Measurements from ENCODE around the gene NEGR1.
"Not testable (repeated sequence)": the region's sequence is repeated elsewhere in the genome, so short reads cannot be mapped to it uniquely, and the experiment has no call there.

Gene NEGR1

DNA sequence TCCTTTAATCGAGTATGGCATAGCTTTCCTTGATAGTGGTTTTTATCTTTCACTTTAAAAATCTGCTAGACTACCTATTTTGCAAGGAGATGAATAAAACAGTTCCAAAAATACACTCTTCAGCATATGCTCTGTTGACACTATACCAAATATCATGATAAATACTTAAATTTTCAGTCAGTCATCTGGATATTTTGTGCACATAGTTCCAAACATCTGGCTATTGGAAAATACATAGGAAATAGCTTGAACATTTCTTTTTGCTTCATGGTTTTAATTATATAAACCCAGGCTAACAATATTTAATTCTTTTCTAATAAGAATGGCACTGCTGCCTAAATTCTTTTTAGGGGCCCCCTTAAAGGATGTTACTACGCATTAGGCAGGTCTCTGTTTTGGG lies 342.1 kb downstream of the NEGR1 start:
- DNase-seq (ENCODE audit: low read depth in 2 of 2) = no peak

DNA sequence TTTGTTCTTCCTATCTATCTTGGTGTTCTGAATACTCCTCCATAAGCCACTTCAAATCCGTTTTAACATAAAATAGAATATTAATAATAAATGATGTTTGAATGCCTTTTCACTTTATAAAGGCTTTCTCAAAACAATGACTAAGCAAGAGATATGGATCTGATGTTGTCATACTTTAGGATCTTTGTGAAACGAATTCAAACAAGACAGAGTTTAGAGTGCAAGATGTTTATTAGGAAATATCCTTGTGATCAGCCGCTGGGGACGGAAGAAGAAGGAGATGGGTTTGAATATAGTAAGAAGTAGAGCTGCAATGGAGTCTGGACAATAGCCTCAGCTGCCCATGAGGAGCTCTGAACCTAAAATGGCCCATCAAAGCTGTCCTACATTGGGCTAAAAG lies 351.8 kb downstream of the NEGR1 start:
- no peak for DNase-seq (ENCODE audit: low read depth in 2 of 2)

DNA sequence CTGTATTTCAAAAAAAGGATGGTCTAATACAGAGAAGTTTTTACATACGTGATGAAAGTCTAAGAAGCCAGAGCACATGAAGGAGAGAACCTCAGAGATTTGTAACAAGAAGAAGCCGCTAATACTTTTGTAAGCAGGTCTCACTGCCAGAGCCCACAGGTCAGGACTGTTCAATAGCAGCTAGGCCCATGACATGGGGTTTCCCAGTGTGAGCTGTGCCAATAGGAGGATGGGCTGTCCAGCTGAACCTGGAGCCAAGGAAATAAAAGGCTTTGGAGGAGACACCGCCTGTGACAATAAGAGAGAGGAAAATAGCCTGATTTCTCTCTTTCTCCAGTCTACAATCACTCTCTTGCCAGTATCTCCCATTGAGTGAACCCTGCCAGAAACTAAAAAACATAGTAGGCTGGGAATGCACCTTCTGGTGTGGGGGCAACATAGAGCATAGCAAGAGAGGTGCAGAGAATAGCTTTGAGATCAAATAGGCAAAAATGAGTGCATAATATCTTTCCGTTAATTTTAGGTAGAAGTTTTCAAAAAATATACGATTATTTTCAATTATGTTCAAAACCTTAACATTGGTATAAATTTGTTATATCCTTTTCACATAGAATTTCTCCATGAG lies 360.3 kb downstream of the NEGR1 start:
- no peak for DNase-seq (ENCODE audit: low read depth in 2 of 2)

DNA sequence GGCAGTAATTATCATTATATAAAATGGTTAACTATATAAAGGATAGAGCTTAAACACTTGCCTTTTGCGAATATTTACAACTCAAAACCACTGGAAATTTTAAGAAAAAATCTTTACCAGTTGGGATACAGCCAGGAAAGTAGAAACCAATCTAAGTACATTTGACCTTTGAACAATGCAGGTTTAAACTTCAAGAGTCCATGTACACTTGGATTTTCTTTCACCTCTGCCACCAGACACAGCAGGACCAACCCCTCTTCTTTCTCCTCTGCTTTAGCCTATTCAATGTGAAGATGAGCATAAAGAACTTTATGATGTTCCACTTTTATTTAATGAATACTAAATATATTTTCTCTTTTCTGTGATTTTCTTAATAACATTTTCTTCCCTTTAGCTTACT lies 361.1 kb downstream of the NEGR1 start:
- DNase-seq (ENCODE audit: low read depth in 2 of 2) = no peak

DNA sequence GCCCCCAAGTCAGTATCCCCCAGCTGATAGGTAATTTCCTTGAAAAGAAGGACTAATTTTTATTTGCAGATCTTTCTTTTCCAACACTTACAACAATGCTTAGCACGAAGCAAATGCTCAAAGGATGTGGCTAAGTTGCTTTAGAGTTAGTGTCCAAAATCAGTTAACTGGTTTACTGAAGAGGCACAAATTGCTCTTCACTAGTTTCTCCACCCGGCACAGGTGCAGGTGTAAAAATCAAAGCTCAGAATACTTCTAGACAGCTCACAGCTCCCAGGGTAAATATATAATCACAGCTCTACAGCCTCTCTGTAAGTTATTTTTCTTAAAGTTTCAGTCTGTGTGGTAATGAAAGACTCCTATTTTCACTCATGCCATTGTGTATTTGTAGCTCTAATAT lies 361.8 kb downstream of the NEGR1 start:
- DNase-seq (ENCODE audit: low read depth in 2 of 2) = no peak

DNA sequence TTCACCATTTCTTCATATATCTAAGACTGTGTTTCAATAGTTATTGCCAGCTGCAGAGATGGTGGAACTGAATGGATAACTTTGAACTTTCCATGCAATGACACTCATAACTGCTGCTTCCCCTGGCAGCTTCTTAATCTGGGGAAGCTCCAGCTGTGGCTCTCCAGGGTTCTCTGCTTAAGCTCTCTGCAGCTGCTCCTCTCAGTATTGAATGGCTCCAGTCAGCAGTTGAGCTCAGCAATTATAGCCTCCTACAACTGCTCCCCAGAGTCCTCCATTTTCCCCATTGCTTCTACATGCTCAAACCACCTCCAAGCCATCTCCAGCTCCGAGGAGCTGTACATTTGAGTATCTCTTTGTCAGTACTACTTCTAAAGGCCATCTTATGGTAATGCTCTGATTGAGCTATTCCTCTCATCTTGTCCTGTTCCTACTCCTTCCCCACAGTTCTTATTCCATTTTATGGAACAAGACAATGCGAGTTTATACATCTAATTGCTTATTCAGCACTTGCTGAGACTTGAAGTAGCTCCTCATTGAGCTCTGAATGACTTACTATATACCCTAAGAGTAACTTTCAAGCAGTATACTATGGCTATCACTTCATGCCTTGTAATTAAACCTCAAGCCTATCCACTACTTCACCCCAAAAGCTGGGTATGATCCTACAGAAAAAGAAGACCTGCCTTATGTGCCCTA lies 362.4 kb downstream of the NEGR1 start:
- DNase-seq (ENCODE audit: low read depth in 2 of 2) = no peak

DNA sequence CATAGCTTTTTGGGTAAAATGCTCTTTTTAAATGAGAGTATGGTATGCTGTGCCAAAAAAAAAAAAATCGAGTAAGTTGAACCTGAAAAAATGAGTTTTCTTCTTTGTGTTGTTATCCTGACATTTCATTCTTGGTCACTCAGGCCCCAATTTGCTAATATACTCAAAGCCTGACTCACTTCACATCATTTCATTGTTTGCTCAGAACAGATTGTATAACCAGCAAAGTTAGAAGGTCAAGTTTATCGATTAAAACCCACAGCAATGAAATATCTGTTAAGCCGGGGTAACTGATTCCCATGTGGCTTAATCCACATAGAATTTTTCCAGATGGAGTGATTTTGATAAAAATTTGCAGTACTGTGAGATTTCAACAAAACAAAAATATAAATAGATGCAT lies 363.7 kb downstream of the NEGR1 start:
- DNase-seq (ENCODE audit: low read depth in 2 of 2) = no peak

DNA sequence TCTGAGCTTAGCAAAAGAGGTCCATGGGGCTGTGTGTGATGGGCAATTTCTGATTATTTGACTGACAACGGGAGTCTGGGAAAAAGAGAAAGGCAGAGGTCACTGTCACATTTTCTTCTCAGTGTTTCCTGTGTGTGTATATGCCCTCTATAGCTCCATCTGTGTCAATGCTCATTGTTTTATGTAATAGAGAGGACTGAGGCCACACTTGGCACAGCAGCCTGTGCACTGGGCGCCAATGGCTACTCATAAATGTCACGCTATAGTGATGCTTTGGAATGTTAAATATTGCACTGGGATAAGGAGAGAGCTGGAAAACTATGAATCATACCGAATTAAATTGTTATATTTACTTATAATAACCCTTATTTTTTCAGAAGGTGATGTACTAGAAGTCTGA lies 365.4 kb downstream of the NEGR1 start:
- DNase-seq (ENCODE audit: low read depth in 2 of 2) = no peak

DNA sequence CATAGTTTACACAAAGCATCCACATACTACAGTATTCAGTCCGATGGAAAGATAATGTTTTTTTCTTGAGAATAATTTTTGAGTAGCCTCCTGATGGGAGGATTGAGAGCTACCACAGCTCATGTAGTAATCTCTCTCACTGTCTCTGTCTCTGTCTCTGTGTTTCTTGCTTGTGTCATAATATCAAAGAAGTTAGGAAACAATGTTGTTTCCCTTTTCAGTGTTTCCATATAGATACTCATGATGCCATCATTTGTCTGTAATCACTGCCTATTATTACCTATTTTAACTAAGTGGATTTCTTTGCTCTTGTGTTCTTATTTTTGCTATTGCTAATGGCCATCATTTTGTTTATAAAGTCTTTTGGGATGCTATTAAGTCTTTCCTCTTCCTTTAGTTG lies 367.7 kb downstream of the NEGR1 start:
- DNase-seq (ENCODE audit: low read depth in 2 of 2) = no peak

DNA sequence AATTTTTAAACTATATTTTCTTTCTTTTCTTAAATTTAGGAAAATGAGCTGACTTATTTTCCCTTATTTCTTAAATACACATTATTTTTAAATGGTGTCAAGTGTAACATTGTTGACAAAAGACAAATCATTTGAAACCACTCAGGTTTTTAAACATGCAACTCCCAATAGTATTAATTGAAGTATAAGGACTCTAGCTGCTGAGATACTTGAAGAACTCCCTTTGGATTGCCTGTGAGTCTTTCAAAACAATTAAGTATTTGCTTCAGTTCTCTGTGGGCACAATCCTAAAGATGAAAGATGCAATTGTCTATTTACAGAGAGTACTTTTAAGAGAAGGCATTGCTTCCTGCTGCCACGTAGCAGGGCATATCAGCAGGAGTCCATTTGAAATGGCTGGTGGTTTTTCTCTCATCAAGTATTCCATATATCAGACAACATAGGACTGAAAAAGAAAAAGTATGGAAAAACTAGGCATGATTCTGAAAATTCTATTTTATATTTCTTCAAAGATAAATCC lies 373.4 kb downstream of the NEGR1 start:
- DNase-seq (ENCODE audit: low read depth in 2 of 2) = no peak

DNA sequence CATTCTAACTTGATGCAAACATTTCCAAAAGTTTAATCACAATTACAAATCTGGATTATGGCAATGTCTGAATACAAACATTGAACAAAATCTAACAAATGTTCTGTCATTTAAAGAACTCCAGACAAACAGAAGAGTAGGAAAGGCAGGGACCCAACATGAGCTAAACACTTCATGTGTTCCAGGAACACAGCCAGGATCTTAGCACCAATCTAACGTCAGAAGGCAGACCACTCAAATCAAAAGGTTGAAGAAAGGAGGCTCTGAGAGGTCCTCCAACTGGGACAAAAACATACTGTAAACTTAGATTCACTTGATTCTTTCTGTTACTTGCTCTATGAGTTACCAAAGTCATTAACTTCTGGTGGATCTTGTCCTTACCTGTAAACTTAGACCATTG lies 374.0 kb downstream of the NEGR1 start:
- DNase-seq (ENCODE audit: low read depth in 2 of 2) = no peak

DNA sequence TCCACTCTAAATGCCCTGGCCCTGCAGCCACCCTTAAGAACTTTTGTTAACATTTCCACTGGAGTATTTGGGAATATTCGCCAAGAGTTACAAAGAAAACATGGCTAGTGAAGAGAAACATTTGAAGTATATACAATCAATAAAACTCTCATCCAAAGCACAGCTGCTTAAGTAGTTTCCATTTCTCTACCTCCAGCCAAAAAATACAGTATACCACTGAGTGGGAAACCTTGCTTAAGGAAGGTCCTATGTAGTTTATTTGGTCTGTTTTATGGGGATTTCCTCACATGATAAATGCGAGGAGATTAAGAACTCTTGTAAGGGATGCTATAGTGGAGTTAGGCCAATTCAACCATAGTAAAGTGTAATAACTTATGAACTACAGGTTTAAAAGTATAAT lies 382.5 kb downstream of the NEGR1 start:
- no peak for DNase-seq (ENCODE audit: low read depth in 2 of 2)

DNA sequence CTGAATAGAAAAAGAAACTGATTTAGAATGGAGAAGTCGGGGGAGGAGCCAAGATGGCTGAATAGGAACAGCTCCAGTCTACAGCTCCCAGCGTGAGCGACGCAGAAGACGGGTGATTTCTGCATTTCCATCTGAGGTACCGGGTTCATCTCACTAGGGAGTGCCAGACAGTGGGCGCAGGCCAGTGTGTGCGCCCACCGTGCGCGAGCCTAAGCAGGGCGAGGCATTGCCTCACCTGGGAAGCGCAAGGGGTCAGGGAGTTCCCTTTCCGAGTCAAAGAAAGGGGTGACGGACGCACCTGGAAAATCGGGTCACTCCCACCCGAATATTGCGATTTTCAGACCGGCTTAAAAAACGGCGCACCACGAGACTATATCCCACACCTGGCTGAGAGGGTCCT lies 394.2 kb downstream of the NEGR1 start:
- DNase-seq (ENCODE audit: low read depth in 2 of 2) = not testable (repeated sequence)

DNA sequence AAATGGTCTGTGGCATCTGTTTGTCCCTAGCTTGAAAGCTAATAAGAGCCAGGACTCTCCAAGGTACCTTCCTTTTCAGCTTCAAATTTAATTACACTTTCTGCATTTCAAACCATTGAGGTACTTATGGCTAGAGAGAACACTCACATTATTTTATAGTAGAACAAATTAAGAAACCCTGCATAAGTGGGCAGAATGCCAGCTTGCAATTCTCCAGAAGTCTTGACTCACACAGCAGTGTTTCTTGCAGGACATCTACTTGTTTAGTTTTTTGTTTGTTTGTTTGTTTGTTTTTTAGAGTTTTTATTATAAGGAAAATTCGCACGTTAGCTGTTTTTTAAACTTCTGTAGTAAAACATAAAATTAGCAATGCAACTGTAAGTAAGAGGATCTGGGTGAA lies 397.2 kb downstream of the NEGR1 start:
- no peak for DNase-seq (ENCODE audit: low read depth in 2 of 2)

DNA sequence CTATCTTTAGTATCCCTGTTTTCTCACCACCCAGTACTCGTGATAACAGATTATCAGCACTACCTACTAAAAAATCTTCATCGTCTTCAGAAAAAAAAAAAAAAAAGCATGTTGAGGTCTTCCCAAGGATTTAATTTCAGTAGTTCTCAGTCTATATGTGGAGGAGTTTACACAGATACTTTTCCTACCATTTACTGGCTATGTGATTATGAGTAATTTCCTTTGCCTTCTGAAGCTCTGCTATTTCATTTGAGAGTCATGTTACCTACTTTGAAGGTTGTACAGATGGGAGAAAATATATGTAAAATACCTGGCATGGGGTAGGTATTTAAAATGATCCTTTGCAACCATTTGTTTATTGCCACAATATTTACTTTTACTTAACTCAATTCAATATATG lies 399.7 kb downstream of the NEGR1 start:
- no peak for DNase-seq (ENCODE audit: low read depth in 2 of 2)

DNA sequence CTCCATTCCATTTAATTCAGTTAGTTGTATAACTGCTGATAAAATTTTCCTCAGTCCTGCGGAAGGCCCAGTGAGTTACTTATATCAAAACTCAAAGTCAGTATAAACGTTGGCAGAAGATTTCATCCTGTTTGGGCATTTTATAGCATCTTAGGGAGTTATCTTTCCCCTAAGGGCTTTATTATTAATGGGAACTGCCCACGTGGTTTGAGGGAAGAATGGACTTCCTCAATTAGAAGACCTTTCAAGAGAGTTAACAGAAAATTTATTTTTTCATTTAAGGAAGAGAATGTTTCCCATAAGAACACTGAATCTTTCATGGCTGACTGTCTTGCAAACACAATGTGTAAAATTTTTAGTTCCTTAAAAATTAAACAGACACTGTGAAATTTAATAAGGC lies 400.1 kb downstream of the NEGR1 start:
- DNase-seq (ENCODE audit: low read depth in 2 of 2) = no peak

DNA sequence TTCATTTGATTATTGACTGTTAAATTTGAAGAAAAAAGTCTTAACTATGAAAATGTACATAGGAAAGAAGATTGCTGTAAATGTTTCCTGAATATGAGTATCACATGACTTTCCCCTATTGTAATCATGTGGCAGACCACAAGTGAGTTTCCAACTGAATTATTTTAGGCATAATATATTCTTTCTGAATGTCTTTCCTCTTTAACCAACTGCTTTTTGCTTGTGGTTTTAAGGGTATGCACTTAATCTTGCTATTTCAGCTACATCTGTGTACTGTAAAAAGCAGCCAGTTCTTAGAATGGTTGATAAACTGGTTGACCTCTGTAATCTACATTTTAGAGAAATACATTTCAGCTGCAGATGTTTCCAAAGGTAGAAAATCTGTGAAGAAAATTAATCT lies 400.7 kb downstream of the NEGR1 start:
- no peak for DNase-seq (ENCODE audit: low read depth in 2 of 2)

DNA sequence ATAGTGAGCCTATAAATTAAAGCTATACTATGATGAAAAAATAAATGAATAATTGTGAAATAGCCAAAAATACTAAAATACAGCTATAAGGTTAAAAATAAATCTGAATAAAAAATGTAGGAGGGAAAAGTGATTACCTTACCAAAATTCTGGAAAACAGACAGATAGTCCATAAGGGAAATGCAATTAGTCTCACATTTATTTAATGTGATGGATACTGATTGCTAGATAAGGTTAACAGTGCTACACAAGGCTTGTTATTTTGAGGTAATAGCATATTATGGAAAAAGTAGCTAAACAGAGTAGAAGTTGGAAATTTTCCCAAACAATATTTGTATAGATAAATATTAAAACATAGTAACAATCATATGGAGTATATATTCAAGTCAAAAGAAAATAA lies 413.0 kb downstream of the NEGR1 start:
- DNase-seq (ENCODE audit: low read depth in 2 of 2) = no peak

DNA sequence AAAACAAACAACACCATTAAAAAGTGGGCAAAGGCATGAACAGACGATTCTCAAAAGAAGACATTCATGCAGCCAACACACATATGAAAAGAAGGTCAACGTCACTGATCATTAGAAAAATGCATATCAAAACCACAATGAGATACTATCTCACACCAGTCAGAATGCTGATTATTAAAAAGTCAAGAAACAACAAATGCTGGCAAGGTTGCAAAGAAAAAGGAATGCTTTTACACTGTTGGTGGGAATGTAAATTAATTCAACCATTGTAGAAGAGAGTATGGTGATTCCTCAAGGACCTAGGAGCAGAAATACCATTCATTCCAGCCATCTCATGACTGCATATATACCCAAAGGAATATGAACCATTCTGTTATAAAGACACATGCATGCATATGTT lies 419.6 kb downstream of the NEGR1 start:
- no peak for DNase-seq (ENCODE audit: low read depth in 2 of 2)

DNA sequence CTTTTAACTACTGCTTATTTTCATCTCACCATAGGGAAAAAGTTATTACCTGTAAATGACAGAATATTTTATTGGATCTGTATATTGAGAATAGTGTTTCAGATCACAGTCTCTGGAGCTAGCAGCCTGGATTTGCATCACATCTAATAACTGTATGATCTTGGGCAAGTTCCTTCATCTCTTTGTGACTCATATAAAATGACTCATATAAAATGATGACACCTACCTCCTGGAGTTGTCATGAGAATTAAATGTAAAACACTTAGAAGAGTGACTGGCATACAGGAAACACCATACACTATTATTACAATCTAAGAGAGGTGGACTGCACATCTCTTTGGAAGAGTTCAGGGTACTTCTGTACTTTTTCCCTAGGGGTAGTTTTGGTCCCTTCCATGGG lies 421.3 kb downstream of the NEGR1 start:
- no peak for DNase-seq (ENCODE audit: low read depth in 2 of 2)

DNA sequence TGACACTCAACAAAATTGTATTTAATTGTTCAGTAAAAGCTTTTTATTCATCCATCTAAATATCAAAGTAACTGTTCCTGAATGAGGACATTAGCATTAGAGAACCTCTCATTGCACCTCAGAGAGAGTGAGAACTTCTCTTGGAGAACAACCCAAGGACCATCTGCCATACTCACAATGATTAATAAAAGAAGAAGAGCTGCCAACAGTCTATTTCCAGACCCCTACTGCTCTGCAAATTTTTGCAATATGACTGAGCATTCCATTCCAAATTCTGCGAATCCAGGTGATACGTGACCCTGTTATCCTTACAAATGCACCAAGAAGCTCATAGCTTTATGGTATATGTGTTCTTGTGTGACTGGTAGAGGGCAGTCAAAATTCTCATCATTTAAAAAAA lies 422.5 kb downstream of the NEGR1 start:
- DNase-seq (ENCODE audit: low read depth in 2 of 2) = no peak

DNA sequence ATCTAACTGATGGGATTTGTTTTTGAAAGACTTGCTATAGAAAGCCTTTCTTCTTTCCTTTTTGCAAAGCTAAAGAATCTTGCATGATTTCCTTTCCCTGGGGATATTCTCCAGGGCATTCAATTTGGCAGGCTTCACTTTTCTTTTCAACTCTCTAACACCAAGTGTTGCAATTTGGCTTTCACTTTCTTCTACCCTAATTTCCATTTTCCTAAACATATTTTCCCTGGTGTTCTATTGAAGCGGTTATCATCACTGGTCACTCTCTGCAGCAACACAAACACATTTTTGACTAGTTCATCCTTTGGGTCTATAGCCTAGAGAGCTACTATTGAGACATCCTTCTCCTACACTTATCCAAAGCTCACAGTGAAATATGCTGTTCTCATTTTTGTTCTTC lies 424.5 kb downstream of the NEGR1 start:
- no peak for DNase-seq (ENCODE audit: low read depth in 2 of 2)

DNA sequence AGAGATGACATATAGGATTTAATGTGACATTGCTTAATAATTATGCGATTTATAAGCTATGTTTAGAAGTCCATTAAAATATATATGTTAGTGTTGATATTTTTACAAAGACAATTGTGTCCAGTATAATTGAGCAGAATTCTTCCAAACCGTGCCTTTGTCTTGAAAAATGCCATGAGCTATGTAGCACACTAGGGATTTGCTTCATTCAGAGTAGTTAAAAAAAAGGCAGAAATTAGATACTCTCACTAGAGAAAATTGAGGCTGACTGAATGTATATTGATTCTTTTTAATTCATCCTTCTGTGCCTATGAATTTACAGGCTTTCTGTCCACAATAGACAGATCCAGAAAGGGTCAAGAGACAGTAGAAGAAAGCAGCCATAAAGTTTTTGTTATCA lies 429.0 kb downstream of the NEGR1 start:
- no peak for DNase-seq (ENCODE audit: low read depth in 2 of 2)

DNA sequence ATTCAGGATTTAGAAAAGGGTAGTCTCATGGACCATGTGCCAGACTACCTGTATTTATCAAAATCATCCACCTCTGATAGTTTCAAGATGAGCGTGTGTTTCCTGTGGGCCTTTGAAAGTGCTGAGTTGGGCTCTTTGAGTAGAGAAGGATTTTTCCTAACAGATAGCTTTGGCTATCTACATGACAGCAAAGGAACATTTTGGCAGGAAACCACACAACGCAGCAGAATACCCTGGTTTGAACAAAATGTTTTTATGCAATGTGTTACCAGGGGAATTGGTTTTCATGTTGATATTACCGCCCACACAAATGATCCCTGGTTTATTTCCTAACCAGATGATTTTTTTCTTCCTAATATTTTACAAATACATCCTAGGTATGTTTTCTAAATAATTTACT lies 431.4 kb downstream of the NEGR1 start:
- DNase-seq (ENCODE audit: low read depth in 2 of 2) = no peak
